CD4-positive, alpha-beta T cell treated with Interferon alpha-2 for 1 hour (primary cell): ENCODE data around the gene CADPS2.
"Not testable (repeated sequence)": the region's sequence is repeated elsewhere in the genome, so short reads cannot be mapped to it uniquely, and the experiment has no call there.

Source experiments
- DNase-seq, 2 donors: peaks; one replicate each; pipeline ENCODE4 v3.0.0-alpha.2; 2020 to 2022

Gene CADPS2

DNA sequence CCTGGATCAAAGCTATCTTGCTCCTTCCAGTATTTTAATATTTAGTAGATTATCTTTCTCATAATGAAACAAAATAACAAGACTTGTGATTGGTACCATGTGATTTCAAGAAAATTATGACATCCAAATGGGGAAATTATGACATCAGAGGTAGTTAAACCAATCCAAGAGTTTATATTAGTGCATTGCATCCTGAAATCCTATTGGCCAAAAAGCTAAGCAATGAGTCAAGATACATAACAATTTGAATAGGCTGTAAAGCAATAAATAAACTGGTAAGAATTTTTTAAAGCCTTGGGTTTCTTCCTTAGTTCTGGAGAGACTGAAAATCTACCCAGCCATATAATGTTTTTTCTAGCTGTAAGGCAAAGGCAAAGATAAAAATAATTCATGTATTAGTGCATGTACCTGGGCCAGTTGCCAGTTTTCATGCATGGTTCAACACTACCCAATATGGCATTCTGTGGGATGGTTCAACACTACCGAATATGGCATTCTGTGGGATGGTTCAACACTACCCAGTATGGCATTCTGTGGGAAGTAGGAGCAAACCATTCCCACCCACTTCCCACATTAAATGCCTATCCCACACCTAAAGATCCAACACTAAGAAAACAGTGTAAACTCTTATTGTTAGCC lies 183.3 kb downstream of the CADPS2 start, which contains the start of gene RNF148:
TSS of gene RNF148 (minus strand) at position 51 of the 639 bp plus-strand sequence. CDS start 172 bp downstream, outside the sequence.
- no peak for DNase-seq

DNA sequence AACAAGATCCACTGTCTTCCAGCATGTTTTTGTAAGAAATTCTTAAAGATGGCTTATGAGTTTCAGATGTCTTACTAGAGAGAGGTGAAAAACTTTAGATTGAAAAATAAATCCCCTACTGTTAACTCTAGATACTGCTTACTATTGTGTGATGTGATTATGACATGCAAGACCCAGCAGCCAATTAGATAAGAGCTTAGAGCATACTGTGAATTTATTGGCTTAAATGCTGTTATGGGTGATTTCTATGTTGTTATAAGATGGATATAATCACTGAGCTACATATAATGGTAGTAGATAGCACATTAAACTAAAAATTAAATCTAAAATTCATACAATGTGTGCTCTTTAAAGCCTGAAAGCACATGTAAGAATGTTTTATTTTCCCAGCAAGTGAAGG lies 187.2 kb downstream of the CADPS2 start, which contains the start of gene RNF133:
TSS of gene RNF133 (minus strand) at position 101 of the 400 bp plus-strand sequence. CDS start 199 bp downstream, outside the sequence.
- DNase-seq = no peak

DNA sequence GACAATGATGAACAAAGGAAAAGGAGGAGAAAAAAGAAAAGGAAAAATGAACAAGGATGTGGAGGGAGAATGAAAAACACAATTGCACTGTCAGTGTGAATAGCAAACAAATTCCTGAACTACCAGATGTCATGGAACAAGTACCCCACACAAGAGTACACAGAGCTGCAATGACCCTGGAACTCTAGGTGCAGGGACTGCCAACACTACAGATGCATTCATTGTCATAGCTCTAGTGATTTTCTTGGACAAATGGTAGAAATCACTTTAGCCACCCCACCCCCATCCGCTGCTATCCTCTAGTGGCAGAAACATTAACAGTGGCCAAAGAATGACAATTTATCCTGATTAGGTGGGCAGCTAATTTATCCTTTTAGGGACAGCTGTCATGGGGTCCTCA lies 190.4 kb downstream of the CADPS2 start:
- DNase-seq = no peak

DNA sequence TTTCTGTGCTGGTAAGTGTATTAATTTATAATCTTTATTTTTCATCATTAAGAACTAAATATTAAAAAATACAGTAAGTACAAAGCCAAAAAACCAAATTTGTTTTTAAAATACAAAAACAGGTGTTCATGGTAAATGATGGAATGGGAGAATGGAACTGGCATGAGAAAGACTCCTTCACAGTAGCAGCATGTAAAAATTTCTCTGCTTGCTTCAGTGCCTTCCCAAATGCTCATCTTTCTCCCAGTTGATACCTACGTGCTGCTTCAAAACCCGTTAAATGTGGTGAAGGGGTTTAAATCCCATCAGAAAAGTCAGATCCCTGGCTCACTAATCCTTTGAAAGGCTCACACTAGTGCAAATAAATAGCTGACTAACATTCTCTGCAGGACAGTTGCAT lies 191.6 kb downstream of the CADPS2 start:
- no peak for DNase-seq

DNA sequence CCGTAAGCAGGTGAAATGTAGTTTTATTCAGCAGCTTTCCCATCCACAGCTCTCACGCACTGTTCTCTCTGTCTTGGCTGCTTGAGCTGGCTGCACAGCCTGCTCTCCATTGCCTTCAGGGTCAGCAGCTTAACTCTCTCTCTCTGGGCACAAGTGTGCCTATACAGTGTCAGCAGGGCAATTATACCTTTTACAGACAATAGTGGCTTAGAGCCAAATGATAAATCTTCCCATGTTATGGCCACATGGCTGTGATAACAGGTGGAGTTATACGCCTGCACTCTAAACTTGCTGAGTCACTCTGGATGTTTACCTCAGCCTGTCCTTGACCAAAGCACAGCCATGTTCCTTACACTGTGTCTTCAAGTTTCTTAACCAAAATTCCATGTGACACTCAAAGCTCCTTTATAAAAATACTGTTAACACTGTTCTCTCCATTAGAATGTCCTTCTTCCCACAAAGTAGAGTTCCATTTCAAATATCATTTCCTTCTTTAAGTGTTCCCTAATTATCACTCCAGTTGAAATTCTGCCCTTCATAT lies 193.4 kb downstream of the CADPS2 start:
- DNase-seq = no peak

DNA sequence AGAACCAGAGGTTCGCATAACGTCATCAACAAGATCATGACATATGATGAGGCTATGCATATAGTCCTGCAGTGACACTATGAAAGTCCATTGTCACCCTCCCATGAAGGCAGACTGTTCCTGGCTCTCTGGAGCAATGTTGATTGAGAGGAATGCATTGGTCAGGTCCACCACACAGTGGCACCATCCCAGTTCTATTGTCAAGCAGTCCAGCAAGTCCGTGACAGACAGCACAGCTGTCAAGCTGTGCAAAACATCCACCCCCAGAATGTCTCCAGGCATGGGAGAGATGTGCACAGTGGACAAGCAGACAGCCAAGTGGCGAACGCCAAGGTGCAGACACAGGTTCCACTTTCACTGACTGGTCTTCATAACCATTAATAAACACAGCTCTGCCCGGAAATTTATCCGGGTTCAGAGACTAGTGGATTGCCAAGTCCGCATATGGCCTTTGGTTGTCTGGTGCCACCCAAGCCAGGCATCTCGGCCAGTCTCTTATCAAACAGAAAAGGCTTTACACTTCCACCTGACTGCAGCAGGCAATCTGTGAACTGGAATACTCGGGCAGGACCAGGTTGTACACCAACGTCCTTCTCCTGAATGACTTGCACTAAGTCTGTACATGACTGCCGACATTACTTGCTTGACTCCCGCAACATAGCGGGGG lies 194.6 kb downstream of the CADPS2 start:
- DNase-seq = no peak

DNA sequence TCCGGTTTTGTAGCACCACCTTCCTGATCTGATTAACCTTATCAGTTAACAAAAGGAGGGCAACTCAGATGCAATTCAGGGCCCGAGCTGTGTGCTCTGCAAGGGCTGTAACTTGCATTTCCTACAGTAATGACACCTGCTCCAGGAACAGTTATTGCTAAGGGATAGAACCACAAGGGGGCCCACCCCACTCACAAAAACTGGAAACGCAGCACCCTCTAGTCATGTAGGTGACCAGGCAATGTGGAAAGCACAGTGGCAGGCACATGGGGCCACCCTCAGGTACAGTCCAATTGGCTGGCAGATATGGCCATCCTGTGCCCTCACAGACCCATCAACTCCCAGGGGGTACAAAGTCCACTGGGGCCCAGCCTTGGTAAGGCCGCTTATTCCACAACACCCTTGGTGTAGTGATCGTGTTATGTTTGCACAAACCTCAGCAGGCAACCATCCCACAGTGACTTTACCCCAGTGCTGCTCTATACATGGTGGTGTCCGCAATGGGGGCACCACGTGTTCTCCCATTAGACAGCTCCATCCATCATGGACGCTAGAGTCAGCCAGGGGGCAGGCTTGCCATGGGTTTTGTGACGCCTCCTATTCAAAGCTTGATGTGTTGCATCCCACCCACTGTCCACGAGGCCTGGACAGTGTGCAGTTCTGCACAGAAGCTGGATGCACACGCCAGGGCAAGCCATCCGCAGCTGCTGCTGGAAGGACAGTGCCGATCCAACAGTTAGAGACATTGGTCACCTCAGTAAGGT lies 196.7 kb downstream of the CADPS2 start:
- DNase-seq = no peak

DNA sequence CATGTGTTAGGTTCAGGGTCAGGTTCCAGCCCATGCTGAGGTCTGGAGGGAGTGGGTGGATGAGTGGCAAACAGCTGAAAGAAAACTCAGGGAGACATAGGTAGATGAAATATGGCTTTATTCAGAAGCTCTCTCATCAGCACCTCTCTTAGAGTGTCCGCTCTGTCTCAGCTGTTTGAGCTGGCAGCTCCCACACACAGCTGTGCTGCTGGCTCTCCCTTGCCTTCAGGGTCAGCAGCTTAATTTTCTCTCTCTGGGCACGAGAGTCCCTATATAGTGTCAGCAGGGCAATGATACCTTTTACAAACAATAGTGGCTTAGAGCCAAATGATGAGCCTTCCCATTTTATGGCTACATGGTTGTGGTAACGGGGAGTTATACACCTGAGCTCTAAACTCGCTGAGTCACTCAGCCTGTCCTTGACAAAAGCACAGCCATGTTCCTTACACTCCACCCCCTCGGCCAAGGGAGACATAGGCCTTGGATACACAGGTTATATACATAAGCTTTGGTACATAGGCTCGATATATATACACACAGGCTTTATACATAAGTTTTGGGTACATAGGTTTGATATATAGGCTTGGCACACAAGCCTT lies 197.8 kb downstream of the CADPS2 start:
- DNase-seq = no peak

DNA sequence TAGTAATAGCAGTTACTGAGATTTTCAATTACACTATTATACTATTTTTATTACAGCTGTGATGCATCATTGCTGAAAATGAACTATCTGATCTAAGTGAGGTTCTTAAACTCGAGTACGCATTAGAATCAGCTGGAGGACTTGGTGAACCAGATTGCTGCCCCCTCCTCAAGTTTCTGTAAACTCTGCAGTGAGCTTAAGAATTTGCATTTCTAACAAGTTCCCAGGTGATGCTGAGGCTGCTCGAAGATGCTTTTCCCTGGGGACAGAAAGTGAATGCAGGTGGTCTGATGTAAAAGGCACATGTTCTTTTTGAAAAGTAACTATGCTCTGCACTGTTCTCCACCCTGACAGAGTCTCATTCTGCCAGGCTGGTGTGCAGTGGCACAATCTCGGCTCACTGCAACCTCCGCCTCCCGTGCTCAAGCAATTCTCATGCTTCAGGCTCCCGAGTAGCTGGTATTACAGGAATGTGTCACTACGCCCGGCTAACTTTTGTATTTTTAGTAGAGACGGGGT lies 199.8 kb downstream of the CADPS2 start:
- DNase-seq = no peak

DNA sequence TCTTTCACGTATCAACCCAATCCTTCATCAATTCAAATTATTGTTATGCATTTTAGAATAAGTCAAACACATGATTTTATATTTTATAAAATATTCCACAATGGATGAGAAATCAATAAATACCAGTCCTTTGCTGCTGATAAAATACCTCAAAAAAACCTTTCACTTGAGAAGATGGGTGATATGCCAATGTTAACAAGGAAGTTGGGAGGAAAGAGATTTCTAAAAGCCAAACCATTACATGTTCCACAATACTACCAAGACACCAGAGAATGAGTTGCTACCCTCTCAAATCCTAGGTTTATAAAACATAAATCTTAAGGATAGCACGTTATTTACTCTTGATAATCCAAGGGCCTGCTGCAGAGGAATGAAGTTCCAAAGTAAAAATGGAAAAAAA lies 201.8 kb downstream of the CADPS2 start:
- no peak for DNase-seq

DNA sequence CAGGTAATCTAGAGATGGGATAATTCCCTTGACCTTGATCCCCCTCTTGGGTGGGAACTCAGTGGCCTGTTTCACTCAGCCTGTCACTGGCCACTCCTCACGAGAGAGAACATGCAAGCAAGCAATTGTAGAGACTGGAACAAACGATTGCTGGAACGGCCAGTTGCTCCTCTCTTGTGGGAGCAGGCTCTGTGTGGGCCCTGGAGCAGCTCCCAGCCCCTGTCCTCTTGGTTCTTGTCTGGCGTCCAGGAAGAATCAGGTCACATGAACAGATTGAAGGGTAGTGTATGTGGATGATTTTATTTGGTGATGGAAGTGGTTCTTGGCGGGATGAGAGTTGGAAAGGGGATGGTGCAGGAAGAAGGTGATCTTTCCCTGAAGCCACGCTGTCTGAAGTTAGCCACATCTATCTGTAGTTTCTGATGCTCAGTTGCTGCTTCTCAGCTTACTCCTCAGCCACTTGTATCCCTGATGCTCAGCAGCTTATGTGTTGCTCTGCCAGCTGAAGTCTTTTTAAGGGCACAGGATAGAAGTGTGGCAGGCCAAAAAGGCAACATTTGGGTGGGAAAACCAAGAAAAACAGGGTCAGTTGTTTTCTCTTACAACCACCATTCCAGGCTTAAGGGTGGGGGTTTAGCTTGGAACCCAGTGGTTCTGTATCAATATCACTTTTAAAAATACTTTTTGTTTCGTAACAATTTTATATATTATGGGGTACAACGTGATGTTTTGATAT lies 203.3 kb downstream of the CADPS2 start:
- no peak for DNase-seq

DNA sequence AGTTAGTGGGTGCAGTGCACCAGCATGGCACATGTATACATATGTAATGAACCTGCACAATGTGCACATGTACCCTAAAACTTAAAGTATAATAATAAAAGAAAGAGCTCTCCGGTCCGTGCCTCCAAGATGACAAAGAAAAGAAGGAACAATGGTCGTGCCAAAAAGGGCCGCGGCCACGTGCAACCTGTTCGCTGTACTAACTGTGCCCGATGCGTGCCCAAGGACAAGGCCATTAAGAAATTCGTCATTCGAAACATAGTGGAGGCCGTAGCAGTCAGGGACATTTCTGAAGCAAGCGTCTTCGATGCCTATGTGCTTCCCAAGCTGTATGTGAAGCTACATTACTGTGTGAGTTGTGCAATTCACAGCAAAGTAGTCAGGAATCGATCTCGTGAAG lies 205.1 kb downstream of the CADPS2 start:
- not testable (repeated sequence) for DNase-seq

DNA sequence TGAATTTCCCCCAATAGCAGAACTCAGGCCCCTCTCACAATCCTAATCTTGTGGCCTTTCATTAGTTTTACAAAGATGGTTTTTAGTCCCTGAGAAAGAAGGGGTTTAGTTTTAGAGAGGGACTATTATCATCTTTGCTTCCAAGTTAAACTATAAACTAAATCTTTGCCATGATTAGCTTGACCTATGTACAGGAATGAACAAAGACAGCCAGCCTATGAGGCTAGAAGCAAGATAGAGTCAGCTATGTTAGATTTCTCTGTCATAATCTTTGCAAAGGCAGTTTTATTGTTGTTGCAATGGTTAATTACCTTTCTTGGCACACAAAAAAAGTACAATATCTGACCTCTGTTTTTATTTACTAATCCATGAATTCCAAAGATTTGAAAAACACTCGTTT lies 206.4 kb downstream of the CADPS2 start:
- no peak for DNase-seq

DNA sequence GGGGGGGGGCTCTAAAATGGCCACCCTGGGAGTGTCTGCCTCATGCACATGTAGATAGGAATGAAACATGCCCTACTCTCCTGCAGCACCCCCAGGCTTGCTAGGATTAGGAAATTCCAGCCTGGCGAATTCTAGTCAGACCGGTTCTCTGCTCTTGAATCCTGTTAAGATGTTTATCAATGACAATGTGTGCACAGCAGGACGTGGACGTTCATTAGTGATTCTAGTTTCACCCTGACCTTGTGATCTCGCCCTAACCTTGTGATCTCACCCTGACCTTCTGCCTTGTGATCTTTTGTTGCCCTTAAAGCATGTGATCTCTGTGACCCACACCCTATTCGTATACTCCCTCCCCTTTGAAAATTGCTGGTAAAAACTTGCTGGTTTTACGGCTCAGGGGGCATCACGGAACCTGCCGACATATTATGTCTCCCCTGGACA lies 207.0 kb downstream of the CADPS2 start:
- DNase-seq = not testable (repeated sequence)

DNA sequence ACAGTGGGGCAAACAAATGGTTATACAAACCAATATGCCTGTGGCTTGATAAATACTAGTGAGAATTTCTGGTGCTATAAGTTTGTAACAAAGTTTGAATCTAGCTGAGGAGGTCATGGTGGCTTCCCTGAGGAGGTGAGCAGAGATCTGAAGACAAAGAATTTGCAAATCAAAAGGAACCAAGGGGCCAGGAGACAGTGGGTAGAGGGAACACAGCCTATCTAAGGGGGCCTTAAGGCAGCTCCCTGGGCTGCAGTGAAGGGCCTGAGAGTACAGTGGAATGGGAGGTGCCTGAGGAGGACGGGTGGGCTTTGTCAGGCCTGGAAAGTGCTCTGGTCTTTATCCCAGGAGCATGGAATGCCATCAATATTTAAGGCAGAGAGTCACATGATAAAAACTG lies 209.1 kb downstream of the CADPS2 start:
- no peak for DNase-seq

DNA sequence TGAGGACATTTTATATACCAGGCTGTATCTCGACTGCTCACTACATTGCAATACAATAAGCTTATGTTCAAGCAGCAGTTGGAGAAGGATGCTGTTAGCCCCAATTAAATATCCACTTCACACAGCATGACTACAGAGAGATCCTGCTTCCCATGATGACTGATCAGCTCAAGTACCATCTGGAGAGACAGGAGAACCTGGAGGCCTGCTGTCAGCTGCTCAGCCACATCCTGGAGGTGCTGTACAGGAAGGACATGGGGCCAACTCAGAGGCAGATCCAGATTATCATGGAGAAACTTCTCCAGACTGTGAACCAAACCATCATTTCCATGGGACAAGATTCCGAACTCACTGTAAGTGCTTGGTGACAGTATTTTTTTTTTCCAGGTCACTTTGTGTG lies 209.8 kb downstream of the CADPS2 start:
- DNase-seq = no peak

DNA sequence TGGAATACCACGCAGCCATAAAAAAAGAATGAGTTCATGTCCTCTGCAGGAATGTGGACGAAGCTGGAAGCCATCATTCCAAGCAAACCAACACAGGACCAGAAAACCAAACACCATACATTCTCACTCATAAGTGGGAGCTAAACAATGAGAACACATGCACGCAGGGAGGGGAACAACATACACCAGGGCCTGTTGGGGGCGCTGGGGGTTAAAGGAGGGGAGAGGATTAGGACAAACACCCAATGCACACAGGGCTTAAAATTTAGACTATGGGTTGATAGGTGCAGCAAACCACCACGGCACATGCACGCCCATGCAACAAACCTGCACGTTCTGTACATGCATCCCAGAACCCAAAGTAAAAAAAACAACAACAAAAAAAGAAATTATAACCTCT lies 210.6 kb downstream of the CADPS2 start:
- DNase-seq = no peak

DNA sequence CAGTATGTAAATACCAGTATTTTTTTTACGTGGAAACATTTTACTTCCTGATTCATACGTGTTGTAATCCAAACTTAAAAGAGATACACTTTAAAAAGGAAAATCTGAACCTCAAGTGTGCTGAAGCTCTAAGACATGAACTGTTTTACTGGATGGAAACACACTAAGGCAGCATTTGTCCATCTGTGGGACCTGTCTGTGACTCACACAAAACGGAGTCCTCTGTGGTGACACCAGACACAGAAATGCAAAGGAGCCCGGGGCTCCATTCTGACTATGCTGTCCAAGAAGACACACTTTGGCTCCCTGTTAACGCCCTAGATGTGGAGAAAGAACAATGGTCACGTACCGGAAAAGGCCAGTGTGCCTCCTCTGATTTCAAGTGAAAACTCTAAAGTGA lies 211.2 kb downstream of the CADPS2 start:
- no peak for DNase-seq

DNA sequence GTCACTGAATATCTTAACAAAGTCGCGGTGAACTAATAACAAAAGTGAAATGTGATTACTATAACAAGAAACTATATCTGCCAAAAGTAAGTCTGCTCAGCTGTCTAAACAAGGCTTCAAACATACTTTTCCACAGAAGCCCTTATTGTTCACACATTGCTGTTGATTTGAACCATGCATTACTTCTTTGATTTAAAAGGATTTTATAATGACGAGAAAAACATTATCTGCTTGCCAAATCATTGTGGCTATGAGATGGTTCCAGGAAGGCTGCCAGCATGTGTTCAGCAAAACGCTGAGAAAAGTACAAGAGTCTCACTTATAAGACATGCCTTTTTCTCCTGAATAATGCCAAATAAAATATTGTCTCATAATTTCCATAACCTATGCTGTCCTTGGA lies 211.8 kb downstream of the CADPS2 start:
- no peak for DNase-seq

DNA sequence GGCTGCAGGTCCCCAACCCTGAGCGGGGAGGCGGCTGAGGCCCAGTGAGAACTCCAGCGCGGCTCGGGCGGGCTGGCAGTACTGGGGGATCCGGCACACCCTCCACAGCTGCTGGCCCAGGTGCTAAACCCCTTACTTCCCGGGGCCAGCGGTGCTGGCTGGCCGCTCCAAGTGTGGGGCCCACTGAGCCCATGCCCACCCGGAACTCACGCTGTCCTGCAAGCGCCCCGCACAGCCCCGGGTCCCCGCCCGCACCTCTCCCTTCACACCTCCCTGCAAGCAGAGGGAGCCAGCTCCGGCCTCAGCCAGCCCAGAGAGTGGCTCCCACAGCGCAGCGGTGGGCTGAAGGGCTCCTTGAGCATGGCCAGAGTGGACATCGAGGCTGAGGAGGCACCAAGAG lies 212.3 kb downstream of the CADPS2 start:
- no peak for DNase-seq

DNA sequence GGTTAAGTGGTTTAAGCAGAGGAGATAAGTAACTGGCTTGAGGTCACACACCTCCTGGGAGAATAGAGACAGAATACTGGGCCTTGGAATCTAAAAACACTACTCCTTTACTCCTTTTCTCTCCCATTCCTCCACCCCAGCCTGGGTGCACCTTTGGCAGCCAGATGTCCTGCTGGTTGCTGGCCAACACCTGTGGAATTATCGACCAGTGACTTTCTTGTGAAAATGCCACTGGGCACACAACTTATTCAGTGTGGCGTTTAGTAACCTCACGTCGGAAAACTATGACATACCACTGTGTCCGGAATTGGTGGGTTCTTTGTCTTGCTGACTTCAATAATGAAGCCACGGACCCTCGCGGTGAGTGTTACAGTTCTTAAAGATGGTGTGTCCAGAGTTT lies 213.7 kb downstream of the CADPS2 start:
- no peak for DNase-seq

DNA sequence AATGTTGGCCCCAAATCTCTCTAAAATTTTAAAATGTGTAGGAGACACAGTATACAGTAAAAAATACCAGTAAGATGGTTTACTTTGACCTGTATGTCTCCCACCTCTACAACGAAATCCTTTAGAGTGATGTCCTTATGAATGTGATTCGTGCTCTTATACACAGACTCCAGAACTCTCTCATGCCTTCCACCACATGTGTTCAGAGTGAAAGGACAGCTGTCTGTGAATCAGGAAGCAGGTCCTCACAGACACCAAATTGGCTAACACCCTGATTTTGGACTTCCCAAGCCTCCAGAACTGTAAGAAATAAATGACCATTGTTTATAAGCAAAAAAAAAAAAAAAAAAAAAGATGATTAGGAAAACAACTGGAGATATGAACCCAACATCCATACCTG lies 222.5 kb downstream of the CADPS2 start:
- DNase-seq = no peak
